WERI-Rb-1 (cell line): Measurements from ENCODE around the gene CDH23.
"Not testable (repeated sequence)": the region's sequence is repeated elsewhere in the genome, so short reads cannot be mapped to it uniquely, and the experiment has no call there.

ENCODE experiments used
- DNase-seq: peaks from one replicate; pipeline ENCODE4 v3.0.0-alpha.2; 2020
- H3K27ac ChIP-seq: fragments of 250-450 bp; sonication (Bioruptor Pico); 2 replicates; pipeline ENCODE4 v1.5.1; 2020; ENCODE audit warnings: mild to moderate bottlenecking, moderate library complexity
- H3K27me3 ChIP-seq: fragments of 250-450 bp; sonication (Bioruptor Pico); 2 replicates; pipeline ENCODE4 v1.5.1; 2021; ENCODE audit warnings: mild to moderate bottlenecking, low read depth, moderate library complexity; ENCODE audit not compliant: insufficient read depth, severe bottlenecking
- H3K36me3 ChIP-seq: fragments of 250-450 bp; sonication (Bioruptor Pico); 2 replicates; pipeline ENCODE4 v1.5.1; 2020; ENCODE audit warnings: mild to moderate bottlenecking, moderate library complexity
- H3K4me3 ChIP-seq: 2 replicates; pipeline ENCODE4 v1.5.1; 2011; ENCODE audit warnings: low read depth, mild to moderate bottlenecking, control low read depth, low read length
- H3K9me3 ChIP-seq: fragments of 250-450 bp; sonication (Bioruptor Pico); 2 replicates; pipeline ENCODE4 v1.5.1; 2021; ENCODE audit warnings: mild to moderate bottlenecking, moderate library complexity; ENCODE audit not compliant: severe bottlenecking
- CTCF ChIP-seq: IDR thresholded peaks from 2 replicates; pipeline ENCODE4 v1.5.1; 2011; ENCODE audit warnings: low read depth, mild to moderate bottlenecking, control low read depth, inconsistent platforms, low read length

The CDH23 gene

DNA sequence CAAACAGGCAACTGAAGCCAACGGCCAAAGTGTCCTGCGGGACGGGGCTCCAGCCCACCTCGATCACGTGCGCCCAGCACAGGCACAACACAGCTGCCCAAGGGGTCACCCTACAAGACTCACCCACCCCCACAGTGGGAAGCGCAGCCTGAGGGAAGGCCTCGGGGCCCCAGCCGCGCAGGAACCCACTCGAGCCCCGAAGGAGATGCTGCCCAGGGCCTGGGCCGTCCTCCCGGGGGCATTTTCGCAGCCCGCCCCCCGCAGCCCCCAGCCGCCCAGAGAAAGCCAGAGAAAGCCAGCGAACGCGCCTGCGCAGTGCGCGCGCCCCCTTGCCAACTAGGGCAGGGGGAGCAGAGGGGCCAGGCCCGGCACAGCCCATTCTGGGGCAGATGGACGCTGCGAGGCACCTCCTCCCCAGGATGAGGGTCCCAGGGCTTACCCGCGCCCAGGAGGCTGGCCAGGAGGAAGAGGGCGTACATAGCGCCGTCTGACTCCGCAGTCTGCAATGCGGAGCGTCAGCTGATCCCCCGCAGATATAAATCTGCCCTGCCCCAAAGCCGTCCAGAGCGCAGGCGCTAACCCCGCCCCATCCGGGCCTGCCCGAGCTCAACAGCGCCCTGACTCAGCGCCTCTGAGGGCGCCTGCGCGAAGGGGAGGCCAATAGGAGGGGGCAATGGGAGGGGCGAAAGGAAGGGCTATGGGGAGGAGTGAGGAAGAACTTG, 454.2 kb downstream of the CDH23 start, which contains the start of gene PSAP:
PSAP (minus strand) TSS at position 509 of the 722 bp plus-strand sequence; CDS start at position 479, 30 bp downstream.
- peaks cover 14% of the 10 kb centered on the region for H3K36me3 ChIP-seq
- DNase-seq = peak; percentile 99
- no peaks in the 10 kb centered on the region for H3K27me3 ChIP-seq
- H3K27ac ChIP-seq = peak within 1 kb of the TSS; percentile 91
- H3K9me3 ChIP-seq = no peaks in the 10 kb centered on the region
- peak within 1 kb of the TSS; percentile 59 for H3K4me3 ChIP-seq
- TF ChIP-seq CTCF = no peak

DNA sequence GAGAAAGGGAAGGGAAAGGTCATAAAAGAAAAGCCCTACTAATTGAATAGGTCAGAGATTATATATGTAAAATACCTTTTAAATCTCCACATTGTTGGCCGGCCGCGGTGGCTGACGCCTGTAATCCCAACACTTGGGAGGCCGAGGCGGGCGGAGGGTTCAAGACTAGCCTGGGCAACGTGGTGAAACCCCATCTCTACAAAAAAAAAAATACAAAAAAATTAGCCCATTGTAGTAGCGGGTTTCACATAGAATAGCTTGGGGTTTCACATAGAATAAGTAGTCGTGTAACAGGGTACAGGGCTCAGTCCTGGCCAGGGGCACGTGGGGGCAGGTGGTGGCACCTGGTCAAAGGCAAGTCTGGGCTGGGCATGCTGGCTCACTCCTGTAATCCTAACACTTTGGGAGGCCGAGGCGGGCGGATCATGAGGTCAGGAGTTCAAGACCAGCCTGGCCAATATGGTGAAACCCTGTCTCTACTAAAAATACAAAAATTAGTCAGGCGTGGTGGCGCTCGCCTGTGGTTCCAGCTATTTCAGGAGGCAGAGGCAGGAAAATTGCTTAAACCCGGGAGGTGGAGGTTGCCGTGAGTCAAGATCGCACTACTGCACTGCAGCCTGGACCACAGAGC, 454.9 kb downstream of the CDH23 start:
- H3K27me3 ChIP-seq, H3K9me3 ChIP-seq, DNase-seq: not testable (repeated sequence)
- peak overlapping the region; percentile 59 for H3K4me3 ChIP-seq
- H3K36me3 ChIP-seq = peaks cover 14% of the 10 kb centered on the region
- peak overlapping the region; percentile 30 for H3K27ac ChIP-seq

DNA sequence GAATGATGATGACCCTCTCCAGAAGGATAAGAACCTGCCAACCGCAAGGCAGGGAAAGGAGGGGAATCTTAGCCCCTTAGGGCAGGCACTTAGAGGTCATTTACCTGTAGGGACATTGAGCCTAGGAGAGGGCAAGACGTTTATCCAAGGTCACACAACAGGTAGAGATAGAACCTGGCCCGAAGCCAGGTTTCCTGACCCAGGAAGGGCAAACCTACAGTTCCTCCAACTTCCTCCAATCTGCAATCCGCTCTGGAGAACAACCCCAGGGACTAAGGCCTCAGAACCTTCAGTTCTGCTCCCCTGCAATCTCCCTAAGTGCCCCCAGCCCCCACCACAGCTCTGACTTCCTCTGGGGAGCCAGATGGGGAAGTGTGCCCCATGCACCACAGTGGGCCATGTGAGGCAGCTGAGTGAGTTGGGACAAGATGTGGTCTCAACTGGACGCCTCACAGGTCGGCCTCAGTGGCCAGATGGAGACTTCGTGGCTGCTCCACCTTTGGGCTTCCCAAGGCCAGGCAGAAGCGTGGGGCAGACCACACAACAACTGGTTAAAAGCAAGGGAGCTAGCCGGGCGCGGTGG, 455.7 kb downstream of the CDH23 start:
- H3K4me3 ChIP-seq = no peak overlapping the region
- H3K9me3 ChIP-seq = peaks cover 3% of the 10 kb centered on the region
- no peaks in the 10 kb centered on the region for H3K27me3 ChIP-seq
- DNase-seq = no peak
- peaks cover 14% of the 10 kb centered on the region for H3K36me3 ChIP-seq
- TF ChIP-seq CTCF = no peak
- no peak overlapping the region for H3K27ac ChIP-seq

- Histone ChIP-seq H3K4me3 (no peak overlapping the region), H3K36me3 (peaks cover under 1% of the 10 kb centered on the region), H3K27me3 (no peaks in the 10 kb centered on the region), H3K9me3 (peaks cover 3% of the 10 kb centered on the region), H3K27ac (no peak overlapping the region)
- TF ChIP-seq CTCF = no peak
- no peak for DNase-seq
Measured at GRCh38 chr10:71854031-71854430, 457.3 kb downstream of the CDH23 start.

- Histone ChIP-seq H3K4me3 (no peak overlapping the region), H3K27me3 (no peaks in the 10 kb centered on the region), H3K9me3 (peaks cover 3% of the 10 kb centered on the region), H3K27ac (no peak overlapping the region), H3K36me3 (no peaks in the 10 kb centered on the region)
- no peak for DNase-seq
- no peak for TF ChIP-seq CTCF
Measured at GRCh38 chr10:71856619-71857018, 459.9 kb downstream of the CDH23 start.
